ENCODE data around the gene TPM1.

TPM1 gene

DNA sequence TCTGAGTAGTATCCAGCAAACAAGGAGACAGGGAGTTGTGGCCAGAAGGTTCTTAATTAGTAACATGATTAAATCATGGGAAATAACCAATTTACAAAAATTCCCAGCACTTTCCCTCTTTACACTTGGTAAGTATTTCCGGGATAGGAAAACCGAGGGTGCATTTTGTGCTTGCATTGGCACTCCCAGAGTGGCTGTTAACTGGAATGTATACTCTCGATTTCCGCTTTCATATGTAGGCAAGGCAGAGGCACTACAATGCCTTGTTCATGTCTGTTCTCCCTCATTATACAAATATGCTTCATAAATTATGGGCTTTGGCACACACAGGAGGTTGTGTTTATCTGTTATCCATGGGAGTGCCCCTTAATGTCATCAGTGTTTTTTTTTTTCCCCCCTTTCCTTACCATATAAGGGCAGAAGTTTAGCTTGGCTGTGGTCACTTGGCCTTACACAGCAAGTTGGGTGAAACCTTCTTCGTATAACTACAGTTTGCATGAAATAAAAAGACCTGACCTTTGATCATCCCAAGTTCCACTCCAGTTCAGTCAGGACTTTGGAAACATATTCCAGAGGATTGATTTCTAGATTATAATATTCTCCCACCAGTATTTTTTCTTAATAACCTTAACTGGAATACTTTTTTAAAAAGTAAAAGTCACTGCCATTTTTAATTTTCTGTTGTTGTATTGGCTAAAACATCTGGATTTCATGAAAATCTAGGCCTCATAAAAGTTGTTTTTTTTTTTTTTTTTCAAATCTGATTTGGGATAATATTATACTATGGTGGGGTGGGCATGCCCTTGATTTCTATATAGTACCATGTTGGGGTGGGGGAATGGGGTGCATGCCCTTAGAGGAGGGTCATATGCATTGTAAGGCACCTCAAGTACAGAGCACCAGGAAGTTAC is 8.9 kb downstream of the TPM1 start:
- H3K27me3 ChIP-seq (ENCODE audit: control insufficient read depth, insufficient read depth, low read length), result no peaks in the 10 kb centered on the region
- H3K9me3 ChIP-seq (ENCODE audit: control insufficient read depth, low read depth, low read length), result no peaks in the 10 kb centered on the region
- H3K36me3 ChIP-seq (ENCODE audit: control insufficient read depth, low read depth, low read length), result peaks cover 66% of the 10 kb centered on the region
- peaks cover 28% of the 10 kb centered on the region for H3K4me1 ChIP-seq (ENCODE audit: control insufficient read depth, low read depth, low read length)
- H3K27ac ChIP-seq (ENCODE audit: low read length), result no peak overlapping the region
- no peak overlapping the region for H3K9ac ChIP-seq (ENCODE audit: low read length)
- no peak overlapping the region for H3K4me3 ChIP-seq (ENCODE audit: low read length)

DNA sequence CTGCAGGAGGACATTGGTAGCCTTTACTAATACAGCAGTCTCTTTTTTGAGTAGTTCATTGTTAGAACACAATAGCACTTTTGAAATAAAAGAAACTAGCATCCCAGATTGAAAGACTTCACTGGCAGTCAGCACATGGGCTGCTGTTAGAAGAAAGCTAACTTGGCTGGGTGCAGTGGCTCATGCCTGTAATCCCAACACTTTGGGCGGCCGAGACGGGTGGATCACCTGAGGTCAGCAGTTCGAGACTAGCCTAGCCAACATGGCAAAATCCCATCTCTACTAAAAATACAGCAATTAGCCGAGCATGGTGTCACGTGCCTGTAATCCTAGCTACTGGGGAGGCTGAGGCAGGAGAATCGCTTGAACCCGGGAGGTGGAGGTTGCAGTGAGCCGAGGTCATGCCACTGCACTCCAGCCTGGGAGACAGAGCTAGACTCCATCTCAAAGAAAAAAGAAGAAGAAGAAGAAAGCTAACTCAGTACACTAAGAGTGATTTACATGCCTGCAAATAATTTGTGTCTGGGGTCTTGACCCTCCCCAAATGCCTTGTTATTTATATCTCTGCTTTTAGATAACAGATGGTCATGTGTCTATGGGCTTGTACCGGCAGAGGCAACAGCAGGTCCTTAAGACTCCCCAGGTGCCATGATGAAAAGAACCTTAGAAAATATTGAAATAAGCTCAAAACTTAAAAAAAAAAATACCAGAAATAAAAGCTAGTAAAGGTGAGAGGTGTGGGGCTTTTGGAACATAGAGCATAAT is 9.7 kb downstream of the TPM1 start:
- no peaks in the 10 kb centered on the region for H3K27me3 ChIP-seq (ENCODE audit: control insufficient read depth, insufficient read depth, low read length)
- no peak overlapping the region for H3K27ac ChIP-seq (ENCODE audit: low read length)
- H3K9ac ChIP-seq (ENCODE audit: low read length), result no peak overlapping the region
- no peaks in the 10 kb centered on the region for H3K9me3 ChIP-seq (ENCODE audit: control insufficient read depth, low read depth, low read length)
- peaks cover 20% of the 10 kb centered on the region for H3K4me1 ChIP-seq (ENCODE audit: control insufficient read depth, low read depth, low read length)
- no peak overlapping the region for H3K4me3 ChIP-seq (ENCODE audit: low read length)
- H3K36me3 ChIP-seq (ENCODE audit: control insufficient read depth, low read depth, low read length), result peaks cover 67% of the 10 kb centered on the region

DNA sequence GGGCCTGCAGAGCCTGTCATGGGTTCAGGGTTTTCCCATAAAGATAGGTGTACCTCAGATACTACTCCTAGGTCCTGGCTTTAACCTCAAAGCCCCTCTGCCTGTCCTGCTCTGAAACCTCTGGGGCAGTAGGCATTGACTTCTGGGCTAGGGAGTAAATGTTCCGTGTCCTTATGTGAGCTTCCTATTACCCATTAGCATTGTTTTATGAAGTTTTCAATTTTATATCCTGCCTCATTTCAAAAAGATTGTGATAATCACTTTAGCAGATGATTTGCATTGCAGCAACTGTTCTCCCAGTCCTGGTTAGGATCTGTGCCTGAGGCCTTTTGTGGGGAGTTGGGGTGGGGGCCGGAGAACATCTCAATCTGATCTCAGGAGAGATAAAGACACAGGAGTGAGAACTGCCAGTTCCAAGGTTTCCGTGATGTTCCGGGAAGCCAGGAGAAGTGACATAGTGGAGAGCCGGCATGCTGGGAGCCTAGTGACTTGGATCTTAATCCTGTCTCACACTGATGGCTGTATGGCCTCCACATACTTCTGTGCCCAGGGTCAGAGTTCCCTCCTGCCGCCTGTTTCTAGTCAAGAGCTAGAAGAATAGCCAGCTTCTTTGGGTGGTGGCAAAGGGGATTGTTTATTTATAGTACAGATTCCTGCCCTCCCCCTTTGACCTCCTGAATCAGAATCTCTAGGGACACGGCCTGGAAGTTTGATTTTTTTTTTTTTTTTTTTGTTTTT is 10.6 kb downstream of the TPM1 start:
- H3K4me3 ChIP-seq (ENCODE audit: low read length), result no peak overlapping the region
- no peaks in the 10 kb centered on the region for H3K9me3 ChIP-seq (ENCODE audit: control insufficient read depth, low read depth, low read length)
- peaks cover 15% of the 10 kb centered on the region for H3K4me1 ChIP-seq (ENCODE audit: control insufficient read depth, low read depth, low read length)
- H3K36me3 ChIP-seq (ENCODE audit: control insufficient read depth, low read depth, low read length), result peaks cover 76% of the 10 kb centered on the region
- H3K27me3 ChIP-seq (ENCODE audit: control insufficient read depth, insufficient read depth, low read length), result no peaks in the 10 kb centered on the region
- no peak overlapping the region for H3K27ac ChIP-seq (ENCODE audit: low read length)
- no peak overlapping the region for H3K9ac ChIP-seq (ENCODE audit: low read length)

DNA sequence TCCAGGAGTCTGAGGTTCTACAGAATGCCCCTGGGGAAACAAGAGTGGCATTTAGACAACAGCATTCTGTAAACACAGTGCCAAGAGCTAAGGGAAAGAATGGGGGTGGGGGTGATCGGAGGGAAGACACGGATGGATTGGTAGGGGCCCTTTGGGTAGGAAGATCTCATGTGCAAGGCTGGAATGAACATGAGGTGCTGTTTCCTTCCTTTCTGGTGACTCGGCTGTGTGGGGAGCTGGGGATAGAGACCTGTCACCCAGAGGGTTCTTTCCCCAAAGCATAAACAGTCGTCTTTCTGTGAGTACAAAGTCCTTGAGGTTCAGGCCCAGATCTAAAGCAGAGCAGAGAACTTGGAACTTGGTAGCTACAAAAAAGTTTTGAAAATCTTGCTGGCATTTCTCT is 11.7 kb downstream of the TPM1 start:
- no peaks in the 10 kb centered on the region for H3K9me3 ChIP-seq (ENCODE audit: control insufficient read depth, low read depth, low read length)
- H3K36me3 ChIP-seq (ENCODE audit: control insufficient read depth, low read depth, low read length), result peaks cover 87% of the 10 kb centered on the region
- H3K4me1 ChIP-seq (ENCODE audit: control insufficient read depth, low read depth, low read length), result peaks cover 13% of the 10 kb centered on the region
- H3K27me3 ChIP-seq (ENCODE audit: control insufficient read depth, insufficient read depth, low read length), result no peaks in the 10 kb centered on the region
- no peak overlapping the region for H3K27ac ChIP-seq (ENCODE audit: low read length)
- H3K9ac ChIP-seq (ENCODE audit: low read length), result no peak overlapping the region
- no peak overlapping the region for H3K4me3 ChIP-seq (ENCODE audit: low read length)

DNA sequence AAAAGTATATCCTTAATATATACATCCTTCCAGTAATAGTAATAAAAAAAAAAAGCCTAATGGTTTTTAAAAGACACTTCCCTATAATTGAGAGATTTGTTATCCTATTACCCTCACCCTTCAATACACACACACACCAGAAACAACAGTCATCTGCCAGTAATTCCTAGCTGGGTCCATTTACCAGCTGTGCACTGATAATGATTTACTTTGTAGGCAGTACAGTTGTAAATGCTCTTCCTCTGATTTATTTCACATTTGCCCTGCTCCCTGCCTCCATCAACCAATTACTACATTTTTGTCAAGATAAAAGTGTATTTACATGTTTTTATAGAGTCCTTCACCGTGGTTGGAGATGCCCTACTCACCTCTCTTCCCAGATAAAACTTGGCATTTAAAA is 12.4 kb downstream of the TPM1 start:
- no peak overlapping the region for H3K27ac ChIP-seq (ENCODE audit: low read length)

DNA sequence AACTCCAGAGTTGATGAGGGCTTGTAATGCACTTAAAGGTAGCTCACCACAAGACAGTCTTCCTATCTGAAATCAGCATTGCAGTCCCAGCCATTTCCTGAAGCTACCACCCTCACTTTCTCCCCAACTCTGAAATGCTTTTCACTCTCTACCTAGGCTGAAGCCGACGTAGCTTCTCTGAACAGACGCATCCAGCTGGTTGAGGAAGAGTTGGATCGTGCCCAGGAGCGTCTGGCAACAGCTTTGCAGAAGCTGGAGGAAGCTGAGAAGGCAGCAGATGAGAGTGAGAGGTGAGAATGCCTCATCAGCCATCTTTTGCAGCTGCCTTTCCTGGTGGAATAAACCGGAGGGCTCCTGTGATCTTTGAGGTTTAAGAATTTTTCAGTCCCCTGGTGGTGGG is 14.3 kb downstream of the TPM1 start:
- no peaks in the 10 kb centered on the region for H3K9me3 ChIP-seq (ENCODE audit: control insufficient read depth, low read depth, low read length)
- peaks cover 90% of the 10 kb centered on the region for H3K36me3 ChIP-seq (ENCODE audit: control insufficient read depth, low read depth, low read length)
- no peak overlapping the region for H3K9ac ChIP-seq (ENCODE audit: low read length)
- no peaks in the 10 kb centered on the region for H3K27me3 ChIP-seq (ENCODE audit: control insufficient read depth, insufficient read depth, low read length)
- no peak overlapping the region for H3K27ac ChIP-seq (ENCODE audit: low read length)
- H3K4me3 ChIP-seq (ENCODE audit: low read length), result no peak overlapping the region
- no peaks in the 10 kb centered on the region for H3K4me1 ChIP-seq (ENCODE audit: control insufficient read depth, low read depth, low read length)

More for the DNA sequence above, 12.4 kb downstream of the TPM1 start:
- no peak overlapping the region for H3K4me3 ChIP-seq (ENCODE audit: low read length)
- H3K4me1 ChIP-seq (ENCODE audit: control insufficient read depth, low read depth, low read length), result peaks cover 9% of the 10 kb centered on the region
- H3K36me3 ChIP-seq (ENCODE audit: control insufficient read depth, low read depth, low read length), result peaks cover 89% of the 10 kb centered on the region
- no peaks in the 10 kb centered on the region for H3K27me3 ChIP-seq (ENCODE audit: control insufficient read depth, insufficient read depth, low read length)
- no peaks in the 10 kb centered on the region for H3K9me3 ChIP-seq (ENCODE audit: control insufficient read depth, low read depth, low read length)
- H3K9ac ChIP-seq (ENCODE audit: low read length), result no peak overlapping the region

DNA sequence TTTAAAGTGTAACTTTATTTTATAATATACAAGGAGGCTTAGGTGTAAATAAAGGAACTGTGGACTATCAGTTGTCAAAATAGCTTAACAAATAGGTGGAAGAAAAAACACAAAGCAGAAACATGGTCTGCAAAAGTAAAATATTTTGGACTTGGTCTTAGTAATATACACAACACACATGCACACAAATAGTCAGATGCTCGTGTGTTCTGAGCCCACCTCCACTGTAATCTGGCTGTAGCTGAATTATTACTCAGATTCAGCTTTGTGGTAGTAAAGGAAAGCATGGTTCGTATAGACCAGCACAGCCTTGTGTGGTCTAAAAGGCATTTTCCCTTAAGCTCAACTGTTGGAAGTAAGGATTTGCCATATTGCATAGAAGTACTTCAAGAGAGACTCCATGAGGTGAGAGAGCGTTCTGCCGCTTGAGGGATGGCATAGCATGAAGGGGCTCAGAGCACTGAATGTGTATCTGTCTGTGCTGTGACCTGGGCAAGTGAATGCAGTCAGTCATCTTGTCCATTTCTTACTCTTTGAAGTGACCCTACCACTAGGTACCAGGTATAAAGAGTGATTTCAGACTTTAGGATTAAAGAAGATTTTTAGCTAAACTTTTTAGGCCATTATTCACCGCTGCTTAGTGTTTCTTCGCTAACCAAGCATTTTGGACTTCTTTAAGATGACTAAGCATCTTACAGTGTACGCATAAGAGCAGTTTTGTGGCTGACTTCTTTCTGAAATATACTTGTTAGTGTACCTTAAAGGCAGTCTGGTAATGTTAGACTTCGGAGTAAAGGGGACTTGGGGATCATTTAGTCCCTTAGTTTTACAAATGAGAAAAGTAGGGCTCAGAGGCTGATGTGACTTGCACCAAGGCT is 15.2 kb downstream of the TPM1 start:
- H3K27ac ChIP-seq (ENCODE audit: low read length), result no peak overlapping the region
- no peaks in the 10 kb centered on the region for H3K27me3 ChIP-seq (ENCODE audit: control insufficient read depth, insufficient read depth, low read length)
- H3K4me3 ChIP-seq (ENCODE audit: low read length), result no peak overlapping the region
- H3K4me1 ChIP-seq (ENCODE audit: control insufficient read depth, low read depth, low read length), result no peaks in the 10 kb centered on the region
- no peak overlapping the region for H3K9ac ChIP-seq (ENCODE audit: low read length)
- peaks cover 94% of the 10 kb centered on the region for H3K36me3 ChIP-seq (ENCODE audit: control insufficient read depth, low read depth, low read length)
- H3K9me3 ChIP-seq (ENCODE audit: control insufficient read depth, low read depth, low read length), result no peaks in the 10 kb centered on the region

DNA sequence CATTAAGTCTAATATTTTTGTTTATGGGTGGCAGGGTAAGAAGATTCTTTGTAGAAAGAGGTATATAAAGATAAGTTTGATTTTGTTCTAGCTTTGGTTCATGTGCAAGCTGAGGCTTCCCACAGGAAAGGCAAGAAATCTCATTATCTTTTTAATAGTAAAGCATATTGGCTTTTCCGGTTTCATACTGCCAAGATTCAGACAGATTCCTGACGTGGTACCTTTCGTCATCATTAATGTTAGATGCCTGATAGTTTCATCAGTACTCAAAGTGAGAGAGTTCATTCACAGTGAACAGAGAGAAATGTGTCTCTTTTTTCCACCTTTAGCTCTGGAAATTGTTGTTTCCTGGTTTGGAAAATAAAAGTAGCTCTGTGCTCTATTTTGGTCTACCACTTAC is 16.5 kb downstream of the TPM1 start:
- H3K36me3 ChIP-seq (ENCODE audit: control insufficient read depth, low read depth, low read length), result peaks cover 99% of the 10 kb centered on the region
- H3K27ac ChIP-seq (ENCODE audit: low read length), result no peak overlapping the region
- no peak overlapping the region for H3K4me3 ChIP-seq (ENCODE audit: low read length)
- H3K27me3 ChIP-seq (ENCODE audit: control insufficient read depth, insufficient read depth, low read length), result no peaks in the 10 kb centered on the region
- H3K4me1 ChIP-seq (ENCODE audit: control insufficient read depth, low read depth, low read length), result no peaks in the 10 kb centered on the region
- H3K9me3 ChIP-seq (ENCODE audit: control insufficient read depth, low read depth, low read length), result no peaks in the 10 kb centered on the region
- H3K9ac ChIP-seq (ENCODE audit: low read length), result no peak overlapping the region

DNA sequence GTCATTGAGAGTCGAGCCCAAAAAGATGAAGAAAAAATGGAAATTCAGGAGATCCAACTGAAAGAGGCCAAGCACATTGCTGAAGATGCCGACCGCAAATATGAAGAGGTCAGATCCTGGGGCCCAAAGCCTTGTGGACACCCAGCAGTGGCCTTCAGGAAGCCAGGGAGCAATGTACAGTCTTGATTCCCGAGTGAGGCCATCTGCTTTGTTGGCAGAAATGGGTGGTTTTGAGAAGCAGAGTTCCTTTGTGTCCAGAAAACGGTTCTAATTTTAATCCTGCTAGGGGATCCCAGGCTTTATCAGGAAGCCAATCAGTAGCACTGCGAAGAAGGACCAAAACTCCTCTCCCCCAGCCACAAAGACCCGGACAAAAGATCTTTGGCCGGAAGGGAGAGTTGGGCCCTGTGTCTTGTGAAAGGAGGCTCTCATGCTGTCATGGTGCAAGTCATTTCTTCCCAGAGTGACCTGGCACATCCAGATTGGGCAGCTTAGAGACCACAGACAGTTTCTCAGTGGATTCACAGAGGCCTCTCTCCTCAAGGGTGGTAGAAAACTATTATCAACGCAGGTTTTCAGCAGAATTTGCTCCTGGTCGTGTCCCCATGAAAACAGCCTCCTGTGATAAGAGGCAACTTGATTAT is 17.1 kb downstream of the TPM1 start:
- H3K9ac ChIP-seq (ENCODE audit: low read length), result no peak overlapping the region
- no peak overlapping the region for H3K27ac ChIP-seq (ENCODE audit: low read length)
- H3K27me3 ChIP-seq (ENCODE audit: control insufficient read depth, insufficient read depth, low read length), result no peaks in the 10 kb centered on the region
- H3K4me3 ChIP-seq (ENCODE audit: low read length), result no peak overlapping the region
- H3K4me1 ChIP-seq (ENCODE audit: control insufficient read depth, low read depth, low read length), result no peaks in the 10 kb centered on the region
- no peaks in the 10 kb centered on the region for H3K9me3 ChIP-seq (ENCODE audit: control insufficient read depth, low read depth, low read length)
- H3K36me3 ChIP-seq (ENCODE audit: control insufficient read depth, low read depth, low read length), result peaks cover 99% of the 10 kb centered on the region

DNA sequence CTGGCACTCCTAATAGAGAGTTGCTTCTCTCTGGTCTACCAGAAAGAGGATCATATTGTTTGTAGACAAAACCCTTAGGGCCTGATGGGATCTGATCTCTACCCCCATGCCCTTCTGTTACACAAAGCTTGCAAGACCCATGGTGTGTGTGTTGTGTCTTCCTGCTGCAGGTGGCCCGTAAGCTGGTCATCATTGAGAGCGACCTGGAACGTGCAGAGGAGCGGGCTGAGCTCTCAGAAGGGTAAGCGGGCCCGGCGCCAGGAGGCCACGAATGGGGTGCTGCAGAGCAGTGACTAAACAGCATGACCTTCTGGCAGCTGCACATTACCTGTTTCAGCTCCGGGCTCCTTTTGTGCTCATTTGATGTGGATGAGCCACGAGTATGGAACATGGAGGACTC is 18.2 kb downstream of the TPM1 start:
- Histone ChIP-seq H3K27ac (ENCODE audit: low read length) (no peak overlapping the region), H3K27me3 (ENCODE audit: control insufficient read depth, insufficient read depth, low read length) (no peaks in the 10 kb centered on the region), H3K9me3 (ENCODE audit: control insufficient read depth, low read depth, low read length) (no peaks in the 10 kb centered on the region), H3K36me3 (ENCODE audit: control insufficient read depth, low read depth, low read length) (peaks cover 99% of the 10 kb centered on the region), H3K4me1 (ENCODE audit: control insufficient read depth, low read depth, low read length) (no peaks in the 10 kb centered on the region), H3K9ac (ENCODE audit: low read length) (no peak overlapping the region), H3K4me3 (ENCODE audit: low read length) (no peak overlapping the region)
